CD4-positive, alpha-beta T cell treated with Interleukin-15 for 1 hour (primary cell): ENCODE data around the gene SEMA4D.

Experiments used
- DNase-seq: peaks from one replicate; pipeline ENCODE4 v3.0.0-alpha.2; 2020

SEMA4D gene

DNA sequence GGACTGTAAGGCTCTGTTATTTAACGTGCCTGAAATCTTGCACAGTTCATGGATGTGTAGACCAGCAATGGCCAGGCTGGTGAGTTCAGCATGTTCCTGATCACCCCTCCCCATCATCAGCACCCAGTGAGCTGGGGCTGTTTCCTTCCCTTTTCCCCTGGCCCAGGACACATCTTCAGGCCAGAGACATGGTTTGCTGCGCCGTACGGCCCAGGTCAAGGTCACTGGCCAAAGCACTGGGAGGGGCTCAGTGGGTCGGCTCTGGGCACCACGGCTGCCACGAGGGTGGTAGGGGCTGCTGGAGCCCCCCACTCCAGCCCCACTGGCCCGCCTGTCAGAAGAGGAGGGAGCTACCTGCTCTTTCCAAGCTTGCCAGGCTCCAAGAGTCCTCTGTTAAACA is 55.9 kb downstream of the SEMA4D start:
- no peak for DNase-seq

DNA sequence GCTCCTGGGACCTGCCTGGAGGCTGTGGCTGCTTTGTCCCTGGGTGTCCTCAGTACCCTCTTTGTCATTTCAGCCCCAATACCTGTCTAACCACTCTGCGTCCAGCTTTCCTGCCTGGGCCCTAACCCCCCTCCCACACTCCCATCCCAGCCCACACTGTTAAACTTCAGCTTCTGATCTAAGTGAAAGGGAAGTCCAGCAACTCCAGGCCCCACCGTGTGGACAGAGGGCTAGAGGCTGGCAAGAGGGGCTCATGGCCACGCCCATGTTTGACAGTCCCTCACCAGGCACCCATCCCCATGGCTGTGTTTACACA is 56.3 kb downstream of the SEMA4D start:
- no peak for DNase-seq

DNA sequence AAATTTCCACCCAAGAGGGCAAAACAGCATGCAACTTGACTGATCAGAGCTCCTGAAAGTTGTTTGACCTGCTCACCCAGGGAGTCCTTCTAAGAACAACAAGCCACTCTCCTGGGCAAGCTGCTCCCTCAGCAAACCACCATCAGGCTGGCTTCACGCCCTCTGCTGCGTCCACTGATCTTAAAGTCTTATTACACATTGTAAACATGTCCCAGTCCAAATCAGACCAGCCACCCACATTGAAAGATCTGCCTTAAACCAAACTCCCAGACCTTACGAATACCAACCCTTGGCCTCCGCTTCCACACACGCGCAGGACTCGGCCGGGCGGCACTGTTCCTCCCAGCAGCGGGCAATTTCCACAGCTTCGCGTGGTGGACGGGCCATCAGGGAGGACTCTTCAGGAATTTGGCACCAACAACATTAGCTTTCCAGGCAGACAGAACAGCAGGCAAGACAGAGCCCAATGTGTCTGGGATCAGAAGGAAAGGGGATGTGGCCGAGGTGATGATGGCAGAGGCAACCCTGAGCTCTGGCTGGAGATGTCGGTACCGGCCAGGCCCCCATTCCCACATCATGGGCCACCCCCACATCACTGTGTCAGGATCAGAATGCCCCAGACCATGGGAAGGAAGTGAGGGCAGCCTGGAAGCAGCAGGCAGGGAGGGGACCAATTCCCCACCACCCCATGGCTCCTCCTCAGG is 56.8 kb downstream of the SEMA4D start:
- DNase-seq = no peak

DNA sequence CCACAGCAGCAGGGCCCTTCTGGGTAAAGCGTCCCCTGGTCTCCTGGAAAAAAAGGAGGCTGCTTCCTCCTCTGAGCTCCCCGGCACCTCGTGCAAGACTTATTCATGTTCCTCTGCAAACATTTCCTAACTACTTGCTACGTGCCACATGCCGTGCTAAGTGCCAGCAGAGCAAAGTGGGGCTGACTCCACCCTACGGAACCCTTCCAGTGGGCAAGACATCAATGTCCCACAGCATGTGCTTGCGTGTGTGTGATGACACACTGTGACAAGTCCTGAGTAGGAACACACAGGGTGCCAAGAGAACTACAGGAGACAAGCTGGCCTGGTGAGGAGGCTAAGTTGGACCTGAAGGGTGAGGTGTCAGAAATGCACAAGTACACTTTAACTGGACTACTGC is 57.4 kb downstream of the SEMA4D start:
- peak; percentile 72 for DNase-seq

DNA sequence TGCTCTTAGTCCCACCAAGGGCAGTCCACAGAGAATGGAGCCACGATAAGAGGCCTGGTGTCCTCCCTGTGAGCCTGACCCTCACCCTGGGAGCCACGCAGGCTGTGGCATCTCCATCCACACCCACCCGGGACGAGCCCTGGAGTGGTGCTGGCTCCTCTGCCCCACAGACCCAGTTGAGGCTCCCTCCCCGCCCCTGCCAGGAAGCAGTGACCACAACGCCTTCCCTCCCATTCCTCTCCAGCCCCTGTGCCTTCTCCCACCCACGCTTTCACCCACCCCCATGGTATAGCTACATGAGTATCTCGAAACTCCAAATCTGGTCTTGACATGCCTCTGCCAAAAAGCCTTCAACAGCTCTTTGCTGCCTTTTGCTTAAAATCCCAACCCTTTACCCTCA is 57.9 kb downstream of the SEMA4D start:
- DNase-seq = no peak

- no peak for DNase-seq
Measured at GRCh38 chr9:89439571-89439970, 58.3 kb downstream of the SEMA4D start.

DNA sequence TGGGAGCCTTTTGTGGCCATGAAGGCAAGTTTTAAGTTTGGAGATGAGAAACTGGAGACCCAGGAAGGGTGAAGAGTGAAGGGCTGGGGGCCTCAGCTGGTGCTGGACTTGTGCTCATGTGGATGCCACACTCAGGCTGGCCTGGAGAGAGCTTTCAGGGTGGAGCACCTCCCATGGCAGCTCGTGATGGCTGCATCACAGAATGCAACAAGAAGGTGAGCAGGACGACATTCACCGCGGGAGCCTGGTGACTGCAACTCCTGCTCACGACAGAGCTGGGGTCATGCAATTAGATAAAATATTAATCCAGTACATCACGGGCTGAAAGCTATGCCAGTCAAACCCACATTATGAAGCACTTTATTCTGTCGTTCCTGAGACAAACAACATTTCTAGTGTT is 59.7 kb downstream of the SEMA4D start:
- no peak for DNase-seq

DNA sequence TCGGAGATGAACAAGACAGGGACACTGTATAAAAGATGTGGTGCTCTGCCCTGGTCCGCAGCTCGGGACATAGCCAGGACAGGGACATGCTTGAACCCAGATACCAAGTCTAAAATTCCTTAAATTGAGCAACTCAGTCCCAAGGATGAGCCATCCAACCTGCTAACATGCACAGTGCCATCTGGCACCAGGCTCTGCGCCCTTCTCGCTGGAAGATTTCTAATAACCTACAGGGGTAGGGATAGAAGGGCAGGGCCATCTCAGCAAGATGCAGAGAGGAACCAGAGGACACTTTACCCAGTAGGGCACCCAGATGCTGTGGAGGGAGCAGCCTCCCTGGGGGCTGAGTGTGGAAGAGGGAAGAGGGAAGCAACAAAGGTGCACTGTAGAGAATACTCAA is 60.1 kb downstream of the SEMA4D start:
- DNase-seq = no peak

DNA sequence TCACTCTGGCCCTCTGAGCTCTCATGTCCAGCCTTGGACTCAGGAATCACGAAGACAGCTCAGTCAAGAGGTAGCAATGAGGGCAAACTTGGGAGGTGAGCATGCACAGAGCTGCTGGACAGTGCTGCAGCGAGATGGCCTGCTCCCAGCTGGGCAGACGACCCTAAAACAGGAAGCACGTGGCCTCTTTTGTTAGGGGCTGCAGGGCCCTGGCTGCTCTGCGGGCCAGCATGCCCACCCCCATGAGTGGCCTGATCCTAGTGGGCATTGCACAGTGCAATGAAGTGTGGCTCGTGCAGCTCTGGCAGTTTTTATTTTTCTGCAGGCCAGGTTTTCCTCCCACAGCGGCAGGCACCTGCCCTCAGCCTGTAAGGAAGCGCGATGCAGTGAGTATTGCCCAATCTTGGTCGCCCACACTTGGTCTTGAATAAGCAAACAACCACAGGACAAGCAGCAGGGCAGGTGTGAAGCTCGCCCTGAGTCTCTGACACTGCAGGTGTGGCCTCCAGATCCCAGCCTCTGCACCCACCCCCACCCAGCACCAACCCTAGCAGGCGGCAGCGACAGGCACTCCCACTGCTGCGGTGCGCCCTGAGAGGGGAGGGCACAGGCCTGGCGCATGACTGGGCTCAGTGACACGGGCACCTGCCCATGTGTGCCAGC is 60.8 kb downstream of the SEMA4D start:
- DNase-seq = peak; percentile 71

DNA sequence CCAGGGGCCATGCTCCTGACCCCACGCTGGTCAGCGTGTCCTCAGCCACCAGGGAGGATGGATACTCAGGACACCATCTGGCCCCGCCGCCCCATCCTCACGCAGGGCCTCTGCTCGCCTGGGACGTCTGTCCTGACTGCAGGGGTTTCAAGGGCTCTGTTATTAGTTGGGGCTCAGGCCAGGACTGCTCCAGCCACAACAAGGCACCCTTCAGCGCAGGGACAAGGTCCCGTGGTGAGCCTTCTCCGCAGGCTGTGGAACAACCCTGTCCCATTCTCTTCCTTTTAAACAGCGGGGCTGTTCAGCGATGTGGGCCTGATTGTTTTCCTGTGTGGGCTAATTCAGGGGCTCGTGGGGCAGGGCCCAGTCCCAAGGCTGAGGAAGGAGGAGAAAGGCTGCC is 61.6 kb downstream of the SEMA4D start:
- DNase-seq = no peak

DNA sequence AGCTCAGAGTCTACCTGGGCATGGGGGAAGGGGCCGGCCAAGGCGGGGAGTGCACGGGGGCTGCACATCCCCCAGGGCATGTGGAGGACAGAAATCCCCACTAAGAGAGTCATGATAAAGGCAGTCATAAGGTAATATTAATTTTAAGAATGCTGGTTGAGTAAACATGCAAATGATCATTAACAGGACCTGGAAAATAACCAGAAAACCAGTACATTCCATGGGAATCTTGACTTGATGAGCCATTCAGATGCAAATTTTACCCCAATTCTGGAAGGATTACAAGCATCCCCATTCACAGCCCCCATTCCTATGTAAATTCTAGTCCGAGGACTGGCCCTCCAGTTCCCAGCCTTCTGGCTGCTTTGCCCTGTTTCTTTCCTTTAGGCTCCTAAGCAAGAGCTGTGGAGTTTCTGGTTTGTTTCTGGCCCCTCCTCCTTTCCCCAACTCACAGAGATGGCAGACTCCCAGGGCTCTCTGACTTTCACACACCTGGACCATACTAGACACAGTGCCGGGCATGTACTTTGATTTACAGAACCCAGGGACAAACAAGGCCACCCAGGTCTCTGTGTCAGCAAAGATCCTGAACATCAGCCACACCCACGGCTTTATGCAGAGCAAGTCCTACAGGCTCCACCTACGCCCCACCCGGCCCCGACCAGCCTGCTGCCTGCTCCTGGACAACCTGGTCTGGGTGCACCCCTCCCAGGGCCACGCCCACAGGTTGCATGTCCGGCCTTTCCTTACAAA is 62.7 kb downstream of the SEMA4D start:
- DNase-seq = no peak

GRCh38 chr9:89434636-89435035 is 63.3 kb downstream of the SEMA4D start:
- no peak for DNase-seq

DNA sequence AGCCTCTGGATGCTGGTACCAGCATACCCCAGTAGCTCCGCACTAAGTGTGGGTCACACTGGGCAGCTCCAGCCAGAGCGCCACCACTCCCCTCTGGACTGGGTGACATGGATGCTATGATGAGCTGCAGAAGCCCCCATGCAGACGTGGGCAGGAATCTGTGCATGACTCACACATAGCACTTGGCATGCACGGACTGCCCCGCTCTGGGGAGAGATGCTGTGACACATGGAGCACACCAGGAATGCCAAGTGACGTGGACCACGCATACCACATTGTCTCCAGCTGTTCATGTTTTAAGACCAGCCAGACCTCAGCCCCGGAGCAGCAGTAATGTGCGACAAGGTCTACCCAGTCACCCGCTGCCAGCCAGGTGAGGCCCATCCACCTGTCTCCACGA is 64.1 kb downstream of the SEMA4D start:
- DNase-seq = no peak

DNA sequence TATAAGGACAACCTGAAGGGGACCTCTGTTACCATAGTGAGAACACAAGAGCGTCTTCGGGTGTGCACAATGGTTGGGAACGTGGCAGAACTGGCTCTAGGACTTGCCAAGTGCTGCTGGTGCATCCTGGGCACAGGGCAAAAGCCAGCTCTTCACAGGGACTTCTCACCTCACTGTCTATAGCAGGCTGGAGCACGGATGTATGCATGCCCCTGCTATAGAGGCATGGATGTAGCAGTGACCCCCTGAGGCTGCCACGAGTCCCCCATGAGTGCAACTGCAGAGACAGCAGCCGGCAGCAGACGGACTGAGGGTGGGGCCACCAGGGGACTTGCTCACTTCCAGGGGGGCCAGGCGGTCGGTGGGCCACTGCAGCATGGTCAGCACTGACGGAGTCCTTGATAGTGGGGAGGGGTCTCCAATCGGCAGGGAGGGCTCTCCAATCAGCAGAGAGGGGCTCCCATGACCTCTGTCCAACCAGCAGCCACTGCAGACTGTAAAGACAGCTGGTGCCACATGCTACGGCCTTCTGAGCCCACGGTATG is 64.9 kb downstream of the SEMA4D start:
- DNase-seq = no peak

DNA sequence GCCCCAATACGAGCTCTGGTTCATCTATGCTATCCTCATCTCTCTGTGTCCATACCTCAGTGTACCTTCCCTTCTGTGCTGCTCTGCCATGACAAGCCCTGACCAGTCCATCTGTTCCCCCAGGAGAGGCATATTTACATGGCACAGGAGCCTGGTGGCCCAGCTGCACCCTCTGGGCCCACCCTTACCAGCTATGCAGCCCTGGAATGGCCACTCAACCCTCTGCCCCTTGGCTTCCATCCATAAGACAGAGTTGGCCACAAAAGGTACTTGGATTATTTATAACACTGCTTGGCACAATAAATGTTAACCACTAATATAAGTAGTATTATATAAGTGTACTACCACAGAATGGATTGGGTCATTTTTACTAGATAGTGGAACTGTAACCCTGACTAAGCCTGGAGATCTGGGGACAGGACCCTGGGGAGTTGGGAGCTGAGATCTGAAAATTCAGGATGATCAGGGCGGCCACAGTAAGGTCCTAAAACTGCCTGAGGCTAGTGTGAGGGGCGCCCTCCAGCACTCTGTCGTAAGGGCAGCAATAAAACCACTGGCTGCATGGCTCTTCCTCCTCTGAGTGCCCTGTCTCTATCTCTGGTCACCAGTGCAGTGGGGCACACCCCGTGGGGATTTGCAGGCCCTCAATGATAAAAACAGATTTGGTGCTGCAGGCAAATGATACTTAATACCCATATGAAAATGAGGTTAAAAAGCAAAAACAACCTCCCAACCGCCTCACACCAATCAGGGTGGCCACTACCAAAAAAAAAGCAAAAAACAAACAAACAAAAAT is 65.8 kb downstream of the SEMA4D start:
- no peak for DNase-seq

DNA sequence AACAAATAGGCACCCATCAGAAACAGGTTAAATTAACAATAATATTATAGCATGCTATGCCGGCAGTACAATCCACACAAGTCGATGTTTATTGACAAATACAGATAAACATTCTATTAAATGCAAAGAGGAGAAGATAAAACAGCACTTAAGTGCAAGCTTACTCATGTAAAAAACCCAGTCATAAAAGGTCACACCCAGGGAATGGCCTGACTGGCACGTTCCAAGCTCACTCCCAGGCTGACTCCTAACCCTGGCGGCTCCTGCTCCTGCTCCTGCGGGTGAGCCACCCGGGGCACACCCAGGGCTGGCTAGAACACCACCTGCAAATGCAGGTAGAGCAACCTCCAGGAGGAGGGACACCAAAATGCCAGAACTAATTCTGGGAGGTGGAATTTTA is 66.9 kb downstream of the SEMA4D start:
- DNase-seq = no peak

- peak; percentile 54 for DNase-seq
Measured at GRCh38 chr9:89428901-89429890, 68.7 kb downstream of the SEMA4D start.

- no peak for DNase-seq
Measured at GRCh38 chr9:89428222-89428761, 69.6 kb downstream of the SEMA4D start.

DNA sequence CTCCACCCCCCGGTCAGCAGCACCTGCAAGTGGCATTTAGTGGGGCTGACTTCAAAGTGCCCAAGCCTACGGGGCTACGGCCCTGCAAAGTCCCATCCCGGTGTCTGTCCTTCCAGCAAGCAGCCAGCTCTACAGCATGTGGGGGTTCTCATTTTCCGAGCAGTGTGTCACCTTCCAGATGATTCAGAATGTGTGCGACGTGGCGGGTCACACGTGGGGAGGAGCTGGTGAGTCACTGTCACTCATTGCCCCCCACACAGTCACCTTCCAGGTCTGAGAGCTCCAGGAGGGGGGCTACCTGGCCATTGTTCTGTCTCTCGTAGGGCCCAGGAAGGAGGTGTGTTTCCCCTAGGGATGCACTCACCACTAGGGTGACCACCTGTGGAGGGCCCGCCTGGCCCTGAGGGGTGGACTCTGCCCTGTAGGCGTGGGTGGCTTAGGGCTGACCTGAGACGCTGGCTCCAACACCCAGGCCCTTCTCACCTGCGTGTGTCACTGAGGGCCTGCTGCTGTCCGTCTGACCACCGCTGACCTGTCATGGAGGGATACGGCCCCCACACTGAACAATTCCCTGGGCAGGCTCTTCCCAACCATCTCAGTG is 70.2 kb downstream of the SEMA4D start:
- DNase-seq = peak; percentile 52

DNA sequence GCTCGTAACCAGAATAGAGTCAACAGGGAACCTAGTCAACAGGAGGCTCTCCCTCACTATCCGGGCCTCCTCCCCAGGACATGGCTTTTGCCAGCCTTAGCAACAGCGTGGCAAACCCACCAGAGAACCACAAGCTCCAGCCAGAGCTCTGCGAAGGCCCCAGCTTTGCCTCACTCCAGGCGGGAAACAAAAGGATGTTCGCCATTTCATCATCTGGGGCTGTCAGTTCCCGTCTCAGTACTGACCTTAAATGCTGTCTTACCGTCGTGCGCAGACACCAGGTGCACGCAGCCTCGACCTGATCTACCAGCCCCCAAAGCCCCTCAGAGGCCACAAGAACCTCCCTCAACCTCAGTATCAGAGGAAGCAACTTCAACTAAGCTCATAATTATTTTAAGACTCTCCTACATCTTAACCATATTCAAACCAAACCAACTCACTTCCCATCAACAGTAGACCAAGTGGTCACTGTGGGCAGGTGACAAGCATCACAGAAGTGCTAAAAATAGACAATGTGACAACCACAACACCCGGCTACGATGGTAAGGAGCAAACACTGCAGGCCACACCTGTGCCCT is 71.4 kb downstream of the SEMA4D start:
- peak; percentile 55 for DNase-seq

GRCh38 chr9:89425921-89426383 is 72.0 kb downstream of the SEMA4D start:
- no peak for DNase-seq
